GM12873 (cell line): Measurements from ENCODE around the gene TAAR5.

Source experiments
- CTCF ChIP-seq: IDR thresholded peaks from 2 replicates; pipeline ENCODE4 v1.5.1; 2012; ENCODE audit warnings: low read depth, mild to moderate bottlenecking, moderate library complexity, low read length, control low read depth; ENCODE audit not compliant: insufficient read depth; ENCODE audit errors: missing control alignments

TAAR5 gene

GRCh38 chr6:132590362-132590761, 821 bp upstream of the TAAR5 start:
- TF ChIP-seq CTCF, result no peak

- no peak for TF ChIP-seq CTCF
These were observed 2.1 kb downstream of the TAAR5 start for GRCh38 chr6:132587424-132587823.

GRCh38 chr6:132584698-132585097, 4.8 kb downstream of the TAAR5 start:
- TF ChIP-seq CTCF, result no peak

GRCh38 chr6:132571774-132572173, 17.8 kb downstream of the TAAR5 start:
- TF ChIP-seq CTCF, result no peak

DNA sequence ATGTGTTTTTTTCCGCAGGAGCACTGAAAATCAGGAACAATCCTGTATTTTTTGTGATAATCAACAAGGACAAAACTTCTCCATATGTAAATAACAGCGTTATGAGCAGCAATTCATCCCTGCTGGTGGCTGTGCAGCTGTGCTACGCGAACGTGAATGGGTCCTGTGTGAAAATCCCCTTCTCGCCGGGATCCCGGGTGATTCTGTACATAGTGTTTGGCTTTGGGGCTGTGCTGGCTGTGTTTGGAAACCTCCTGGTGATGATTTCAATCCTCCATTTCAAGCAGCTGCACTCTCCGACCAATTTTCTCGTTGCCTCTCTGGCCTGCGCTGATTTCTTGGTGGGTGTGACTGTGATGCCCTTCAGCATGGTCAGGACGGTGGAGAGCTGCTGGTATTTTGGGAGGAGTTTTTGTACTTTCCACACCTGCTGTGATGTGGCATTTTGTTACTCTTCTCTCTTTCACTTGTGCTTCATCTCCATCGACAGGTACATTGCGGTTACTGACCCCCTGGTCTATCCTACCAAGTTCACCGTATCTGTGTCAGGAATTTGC, 19.2 kb downstream of the TAAR5 start, which contains the start of gene TAAR6:
Gene TAAR6, plus strand, starts transcription at position 102 of the 557 bp plus-strand sequence. Its CDS starts 0 bp downstream, at position 102.
- TF ChIP-seq CTCF, result no peak

DNA sequence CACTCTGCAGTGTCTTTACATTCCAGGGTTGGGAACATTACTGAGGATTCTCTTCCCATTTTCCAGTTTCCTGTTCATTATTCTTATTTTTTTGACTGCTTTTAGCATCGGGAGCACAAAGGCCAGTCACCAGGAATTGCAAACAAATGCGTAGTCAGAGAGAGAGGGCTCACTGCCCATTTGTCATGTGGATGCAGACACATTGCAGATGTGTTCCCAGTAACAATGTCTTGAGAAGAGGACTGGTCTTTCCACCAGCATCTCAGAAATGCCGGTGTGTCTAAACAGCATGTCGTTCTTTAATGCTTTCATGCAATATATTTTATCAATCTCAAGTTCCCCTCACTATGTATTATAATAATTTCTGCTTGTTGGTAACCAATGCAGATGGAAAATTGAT, 20.4 kb downstream of the TAAR5 start:
- TF ChIP-seq CTCF, result no peak

DNA sequence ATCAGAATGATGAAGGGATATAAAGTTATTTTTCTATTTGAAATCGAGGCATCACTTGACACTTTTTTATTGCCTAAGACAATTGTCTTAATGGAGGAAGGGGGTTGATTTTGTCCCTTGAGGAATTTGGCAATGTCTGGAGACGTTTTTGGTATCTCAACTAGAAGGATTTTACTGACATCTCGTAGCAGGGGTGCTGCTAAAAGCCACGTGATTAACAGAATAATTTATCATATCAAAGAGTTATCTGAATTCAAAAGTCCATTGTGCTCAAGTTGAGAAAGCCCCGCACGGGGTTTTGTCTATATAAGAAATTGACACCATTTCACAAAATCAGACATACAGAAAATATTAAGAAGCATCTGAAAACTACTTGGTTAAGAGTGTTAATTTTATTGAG, 20.9 kb downstream of the TAAR5 start:
- no peak for TF ChIP-seq CTCF

GRCh38 chr6:132567566-132567965, 22.0 kb downstream of the TAAR5 start:
- TF ChIP-seq CTCF, result no peak
